GM19023 (cell line): ENCODE measurements around the gene IGSF3.
"Not testable (repeated sequence)": the region's sequence is repeated elsewhere in the genome, so short reads cannot be mapped to it uniquely, and the experiment has no call there.

Experiments used
- ATAC-seq: cut with Tn5 transposase; IDR thresholded peaks from one replicate; pipeline ENCODE4 v1.9.1; 2021; ENCODE audit warnings: mild to moderate bottlenecking, moderate library complexity; ENCODE audit not compliant: unreplicated experiment

The IGSF3 gene

DNA sequence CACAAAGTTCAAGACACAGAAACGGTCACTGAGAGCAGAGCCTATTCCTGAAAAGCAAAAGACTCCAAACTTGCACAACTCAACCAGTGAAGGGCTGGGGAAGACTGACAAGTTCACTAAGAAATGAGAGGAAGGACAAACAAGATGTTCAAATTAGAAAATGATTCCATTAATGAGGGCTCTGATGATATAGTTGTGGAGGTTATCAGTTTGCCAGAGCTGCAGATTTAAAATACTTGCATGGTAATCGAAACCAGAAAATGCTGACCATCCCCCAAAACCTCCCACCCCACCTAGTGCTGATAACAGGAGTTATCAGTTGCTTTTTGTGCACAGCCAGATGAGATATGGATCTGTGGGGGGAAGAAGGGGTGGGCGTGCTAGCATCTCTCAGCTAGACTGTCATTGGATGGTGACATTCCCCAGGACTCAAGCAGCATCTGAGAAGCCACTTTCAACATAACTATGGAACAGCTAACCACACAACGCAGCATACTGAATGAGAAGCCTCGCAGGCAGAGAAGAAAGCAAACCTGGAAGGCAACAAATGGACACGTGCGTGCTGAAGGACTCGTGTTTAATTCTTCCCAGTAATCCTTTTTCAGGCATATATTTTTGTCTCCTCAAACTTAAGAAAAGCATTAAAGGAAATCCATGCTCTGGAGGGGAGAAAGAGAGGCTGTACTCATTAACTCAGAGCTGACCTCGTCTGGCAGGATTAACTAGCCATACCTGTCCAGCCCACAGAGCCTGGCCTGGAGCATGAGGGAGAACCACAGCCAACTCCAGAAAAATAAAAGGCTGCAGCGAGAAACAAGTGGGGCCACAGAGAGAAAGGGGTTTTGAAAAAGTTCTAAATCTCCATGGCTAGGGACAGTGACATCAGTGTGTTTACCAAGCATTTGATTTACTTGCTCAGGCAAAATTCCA is 35.3 kb downstream of the IGSF3 start:
- not testable (repeated sequence) for ATAC-seq

GRCh38 chr1:116631554-116631953 is 36.0 kb downstream of the IGSF3 start:
- ATAC-seq = not testable (repeated sequence)

- ATAC-seq = not testable (repeated sequence)
Measured at GRCh38 chr1:116630057-116630456, 37.5 kb downstream of the IGSF3 start.

DNA sequence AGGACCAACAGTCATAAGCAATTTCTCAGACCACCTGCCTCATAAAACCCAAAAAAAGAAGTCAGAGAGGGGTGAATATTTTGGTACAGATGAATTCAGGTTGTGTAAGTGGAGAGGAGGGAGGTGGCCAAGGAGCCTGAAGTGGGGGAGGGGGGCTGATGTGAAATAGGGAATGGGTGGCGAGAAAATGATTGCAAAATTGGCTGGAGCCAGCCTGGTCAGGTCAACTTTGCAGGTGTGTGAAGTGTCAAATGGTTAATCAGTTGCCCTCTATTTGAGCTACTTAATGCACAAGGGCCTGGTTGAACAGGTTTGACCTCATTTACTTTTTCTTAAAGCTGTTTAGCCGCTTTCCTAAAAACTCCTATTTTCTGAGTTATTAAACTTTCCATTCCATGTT is 38.1 kb downstream of the IGSF3 start:
- not testable (repeated sequence) for ATAC-seq

GRCh38 chr1:116628448-116628847 is 39.1 kb downstream of the IGSF3 start:
- no peak for ATAC-seq

GRCh38 chr1:116627357-116627756 is 40.2 kb downstream of the IGSF3 start:
- ATAC-seq = not testable (repeated sequence)

GRCh38 chr1:116626915-116627314 is 40.6 kb downstream of the IGSF3 start:
- not testable (repeated sequence) for ATAC-seq

DNA sequence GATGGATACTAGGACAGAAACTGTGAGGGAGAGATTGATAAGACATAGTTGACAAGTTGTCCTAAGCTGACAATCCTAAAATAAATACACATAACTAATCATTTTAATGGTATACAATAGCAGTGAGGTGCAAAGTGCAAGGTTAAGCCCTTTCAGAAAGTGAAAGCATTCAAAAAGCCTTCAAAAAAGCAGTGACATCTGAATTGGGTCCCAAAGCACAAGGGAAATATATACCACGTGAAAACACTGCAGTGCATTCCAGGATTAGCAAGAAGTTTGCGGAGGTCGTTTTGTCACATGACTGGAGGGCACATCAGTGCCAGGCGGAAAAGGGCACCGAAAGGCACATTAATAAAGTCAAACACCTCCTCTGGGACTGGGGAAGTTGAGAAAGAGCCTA is 42.4 kb downstream of the IGSF3 start:
- ATAC-seq = not testable (repeated sequence)

- no peak for ATAC-seq
Measured at GRCh38 chr1:116624040-116624439, 43.5 kb downstream of the IGSF3 start.

GRCh38 chr1:116622496-116622895 is 45.0 kb downstream of the IGSF3 start:
- ATAC-seq = not testable (repeated sequence)

GRCh38 chr1:116621756-116622155 is 45.8 kb downstream of the IGSF3 start:
- not testable (repeated sequence) for ATAC-seq

DNA sequence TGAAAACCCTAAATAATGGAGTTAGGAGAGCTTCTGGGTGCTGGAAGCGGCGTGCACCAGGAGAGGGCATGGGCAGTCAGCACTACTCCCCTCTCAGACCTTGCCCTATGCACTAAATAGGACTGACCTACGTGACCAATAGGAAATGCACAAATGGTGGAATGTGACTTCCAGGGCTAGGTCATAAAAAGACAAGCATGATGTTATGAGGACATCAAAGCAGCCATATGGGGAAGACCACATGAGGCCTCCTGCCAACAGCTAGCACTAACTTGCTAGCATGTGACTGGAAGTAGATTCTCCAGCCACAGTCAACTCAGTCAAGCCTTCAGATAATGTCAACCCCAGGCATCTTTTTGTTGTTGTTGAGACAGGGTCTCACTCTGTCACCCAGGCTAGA is 47.1 kb downstream of the IGSF3 start:
- not testable (repeated sequence) for ATAC-seq

GRCh38 chr1:116619106-116619505 is 48.4 kb downstream of the IGSF3 start:
- not testable (repeated sequence) for ATAC-seq

DNA sequence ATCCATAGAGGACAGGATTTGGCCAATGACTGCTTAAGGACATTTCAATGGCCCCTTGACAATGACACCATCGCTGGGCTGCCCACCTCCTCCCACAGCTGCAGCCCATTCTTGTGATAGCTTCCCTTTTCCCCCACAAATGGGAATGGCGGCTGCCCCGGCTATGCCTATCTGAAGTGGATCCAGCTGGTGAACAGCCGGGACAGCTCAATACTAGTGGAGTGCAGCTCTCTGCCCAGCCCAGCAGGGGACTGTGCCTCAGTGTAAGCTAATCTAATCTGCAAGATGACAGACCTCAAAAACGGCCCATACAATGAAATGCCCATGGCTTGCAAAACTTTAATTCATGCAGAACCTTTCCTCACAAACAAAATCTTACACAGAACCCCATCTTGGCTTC is 49.7 kb downstream of the IGSF3 start:
- not testable (repeated sequence) for ATAC-seq

DNA sequence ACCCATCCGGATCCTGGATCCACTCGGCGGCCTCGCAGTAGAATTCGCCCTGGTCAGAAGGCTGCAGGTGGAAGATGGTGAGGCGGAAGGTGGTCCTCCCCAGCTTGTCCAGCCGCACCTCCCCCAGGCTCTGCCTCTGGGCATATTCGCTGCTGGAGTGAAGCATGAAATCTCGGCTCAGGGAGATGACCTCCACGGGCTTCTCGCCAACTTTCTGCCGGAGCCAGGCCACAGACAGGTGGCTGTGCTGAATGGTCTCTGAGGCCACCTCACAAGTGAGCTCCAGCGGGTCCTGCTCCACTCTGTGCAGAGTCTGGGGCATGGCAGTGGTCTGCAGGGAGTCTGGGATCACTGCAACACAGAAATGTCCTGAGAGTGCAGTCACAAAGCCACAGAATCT is 53.7 kb downstream of the IGSF3 start:
- ATAC-seq = not testable (repeated sequence)

DNA sequence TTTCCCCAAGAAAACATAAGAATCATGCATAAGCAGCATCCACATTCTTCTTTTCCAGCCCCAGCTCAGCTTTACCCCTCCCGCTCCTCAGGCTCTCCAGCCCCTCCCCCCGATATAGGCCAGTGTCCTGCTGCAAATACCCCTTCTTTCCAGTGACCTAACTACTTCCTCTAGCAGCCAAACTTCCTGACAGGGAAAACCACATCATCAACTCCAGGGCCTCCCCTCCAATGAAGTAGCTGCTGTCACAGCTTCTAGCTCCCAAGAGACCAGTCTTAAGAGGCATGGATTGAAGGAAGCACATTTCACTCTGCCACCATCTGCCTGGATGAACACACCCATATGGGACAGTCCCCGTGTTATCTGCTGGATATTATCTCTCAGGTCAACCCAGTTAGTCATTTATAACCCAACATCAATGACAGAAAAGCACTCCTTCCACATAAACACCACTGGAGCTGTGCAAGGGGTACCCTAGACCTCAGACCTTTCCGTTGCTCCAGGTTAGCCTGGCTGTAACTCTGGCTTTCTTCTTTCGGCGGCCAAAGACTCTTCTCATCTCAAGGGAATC is 57.6 kb downstream of the IGSF3 start:
- not testable (repeated sequence) for ATAC-seq

- not testable (repeated sequence) for ATAC-seq
Measured at GRCh38 chr1:116608841-116609240, 58.7 kb downstream of the IGSF3 start.

- not testable (repeated sequence) for ATAC-seq
Measured at GRCh38 chr1:116608151-116608550, 59.4 kb downstream of the IGSF3 start.

- ATAC-seq = not testable (repeated sequence)
Measured at GRCh38 chr1:116607463-116607862, 60.1 kb downstream of the IGSF3 start.

DNA sequence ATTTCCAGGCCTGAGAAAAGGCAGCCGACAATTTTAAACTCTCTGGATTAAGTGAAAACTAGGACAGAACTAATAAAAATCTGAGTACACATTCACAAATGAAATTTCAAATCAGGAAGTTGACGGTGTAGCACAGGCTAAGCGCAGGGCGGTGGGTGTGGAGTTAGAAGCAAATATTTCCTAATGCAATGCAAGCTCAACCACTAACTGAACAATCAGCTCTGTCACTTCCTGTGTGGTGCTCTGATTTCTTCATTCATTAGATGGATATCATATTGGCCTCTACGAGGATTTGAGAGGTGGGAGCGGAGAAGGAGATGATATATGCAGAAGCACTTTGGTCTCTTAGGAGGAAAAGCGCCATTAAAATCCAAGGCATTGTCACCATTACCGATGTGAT is 61.5 kb downstream of the IGSF3 start:
- ATAC-seq = not testable (repeated sequence)

- no peak for ATAC-seq
Measured at GRCh38 chr1:116605315-116605714, 62.2 kb downstream of the IGSF3 start.

DNA sequence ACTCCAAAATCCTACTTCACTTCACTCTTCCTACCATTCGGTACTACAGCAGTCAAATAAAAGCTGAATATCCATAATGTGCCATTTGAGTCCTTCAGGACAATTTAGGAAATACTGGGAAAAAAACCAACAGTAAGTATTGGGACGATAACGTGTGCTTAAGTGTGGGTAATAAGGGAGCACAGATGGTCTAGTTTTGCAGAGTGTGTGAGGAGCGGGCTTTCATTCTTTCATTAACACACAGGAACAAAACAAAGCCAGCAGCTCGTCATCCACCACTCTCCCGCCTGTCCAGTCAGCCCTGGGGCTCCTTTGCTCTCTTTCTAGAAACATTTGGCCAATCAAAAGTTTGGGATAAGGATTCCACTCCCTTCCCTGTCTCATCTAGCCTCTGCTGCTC is 63.1 kb downstream of the IGSF3 start:
- not testable (repeated sequence) for ATAC-seq
